ENCODE results near the gene ZNF200. TPM values are rescaled to one million over a fixed set of nuclear protein-coding genes. Genes with fewer than 3 reads are reported as not detected.

ZNF200 gene
- polyA plus RNA-seq, 1 donor (not counting 4 experiments of a cell fraction or from before 2014, with no cell fraction given): 4.3 TPM

- Histone ChIP-seq H3K4me3 (ENCODE audit: control insufficient read depth in 2 of 3, extremely low read depth in 1 of 3, insufficient read depth in 2 of 3, low read depth in 1 of 3, low read length in 3 of 3) (no peak overlapping the region), H2AFZ (ENCODE audit: control insufficient read depth, low read length) (no peak overlapping the region), H3K4me2 (ENCODE audit: control insufficient read depth, extremely low read depth, insufficient read depth, low read depth, low read length) (no peak overlapping the region), H3K79me2 (ENCODE audit: control insufficient read depth, insufficient read depth, low read length) (no peaks in the 10 kb centered on the region), H3K9me3 (ENCODE audit: control insufficient read depth, low read depth, low read length) (no peaks in the 10 kb centered on the region), H3K9ac (ENCODE audit: control insufficient read depth, extremely low read depth, insufficient read depth, low read length) (no peak overlapping the region), H3K9me1 (ENCODE audit: control insufficient read depth, extremely low read depth, insufficient read depth, low read length) (no peaks in the 10 kb centered on the region), H4K20me1 (ENCODE audit: control insufficient read depth, extremely low read depth, insufficient read depth, low read length) (no peaks in the 10 kb centered on the region), H3K36me3 (ENCODE audit: control insufficient read depth in 2 of 2, extremely low read depth in 1 of 2, insufficient read depth in 2 of 2, low read length in 2 of 2) (no peaks in the 10 kb centered on the region), H3K27ac (ENCODE audit: control insufficient read depth, insufficient read depth, low read length) (no peak overlapping the region), H3K4me1 (ENCODE audit: control insufficient read depth, extremely low read depth, insufficient read depth, low read length) (no peaks in the 10 kb centered on the region), H3K27me3 (ENCODE audit: control insufficient read depth, extremely low read depth, insufficient read depth, low read length) (no peaks in the 10 kb centered on the region)
- DNase-seq (ENCODE audit: low read depth, low spot score) (no peak), FAIRE-seq (no peak)
- dilution Hi-C loops (cut with MboI; ENCODE audit: extremely low pct_ligation_motif_present, low sequenced_read_pairs): no loop called here
- no peak for TF ChIP-seq EZH2 (IDR thresholded peaks at IDR 0.05; ENCODE audit: low read length)
- TF ChIP-seq CTCF (optimal IDR thresholded peaks at IDR 0.05 in 1 of 3, IDR thresholded peaks at IDR 0.05 in 1 of 3, conservative IDR thresholded peaks at IDR 0.05 in 1 of 3; ENCODE audit: extremely low read depth in 1 of 3, insufficient read depth in 2 of 3, low read length in 3 of 3): no peak
Measured at GRCh38 chr16:3241761-3242160, 6.8 kb upstream of the ZNF200 start.

DNA sequence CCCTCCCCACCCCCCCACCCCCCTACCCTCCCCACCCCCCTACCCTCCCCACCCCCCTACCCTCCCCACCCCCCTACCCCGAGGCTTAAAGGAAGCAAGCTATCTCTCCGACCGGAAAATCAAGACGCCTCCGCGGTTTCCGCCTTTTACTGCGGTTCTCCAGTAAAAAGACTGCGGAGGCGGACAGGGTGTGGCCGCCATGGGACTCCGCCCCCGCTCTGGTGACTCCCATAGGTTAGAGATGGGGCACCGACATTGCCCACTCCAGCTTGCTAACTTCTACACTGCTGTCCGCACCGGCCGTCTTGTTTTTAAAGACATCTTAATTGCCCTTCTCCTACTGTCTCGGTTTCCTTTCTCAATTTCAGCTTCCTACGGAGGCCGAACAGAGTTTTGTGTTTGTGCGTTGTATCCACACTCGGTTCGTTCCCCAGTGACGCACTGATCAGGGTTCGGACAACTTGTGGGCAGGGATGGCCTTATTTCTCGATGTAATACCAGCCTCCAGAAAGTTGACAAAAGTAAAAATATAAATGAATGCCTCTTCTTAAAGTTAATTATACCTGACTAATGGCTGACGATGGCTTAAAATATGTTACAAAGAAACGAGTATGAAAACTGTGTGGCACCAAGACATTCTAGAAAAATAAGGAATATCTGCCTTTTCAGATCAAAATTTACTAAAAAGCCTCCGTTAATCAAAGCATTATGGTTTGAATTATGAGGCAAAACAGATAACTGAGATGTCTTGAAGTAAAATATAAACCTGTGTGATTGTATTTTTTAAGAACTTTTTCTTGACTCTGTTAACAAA is 1.1 kb upstream of the ZNF200 start:
- Histone ChIP-seq H3K36me3 (ENCODE audit: control insufficient read depth in 2 of 2, extremely low read depth in 1 of 2, insufficient read depth in 2 of 2, low read length in 2 of 2) (peaks cover 4 to 6% of the 10 kb centered on the region in 2 experiments), H3K4me1 (ENCODE audit: control insufficient read depth, extremely low read depth, insufficient read depth, low read length) (peaks cover 4% of the 10 kb centered on the region), H3K27ac (ENCODE audit: control insufficient read depth, insufficient read depth, low read length) (no peak overlapping the region), H3K9ac (ENCODE audit: control insufficient read depth, extremely low read depth, insufficient read depth, low read length) (no peak overlapping the region), H3K79me2 (ENCODE audit: control insufficient read depth, insufficient read depth, low read length) (peaks cover 15% of the 10 kb centered on the region), H3K27me3 (ENCODE audit: control insufficient read depth, extremely low read depth, insufficient read depth, low read length) (no peaks in the 10 kb centered on the region), H3K9me1 (ENCODE audit: control insufficient read depth, extremely low read depth, insufficient read depth, low read length) (no peaks in the 10 kb centered on the region), H3K4me3 (ENCODE audit: control insufficient read depth in 2 of 3, extremely low read depth in 1 of 3, insufficient read depth in 2 of 3, low read depth in 1 of 3, low read length in 3 of 3) (no peak overlapping the region), H3K9me3 (ENCODE audit: control insufficient read depth, low read depth, low read length) (no peaks in the 10 kb centered on the region), H2AFZ (ENCODE audit: control insufficient read depth, low read length) (no peak overlapping the region), H4K20me1 (ENCODE audit: control insufficient read depth, extremely low read depth, insufficient read depth, low read length) (no peaks in the 10 kb centered on the region), H3K4me2 (ENCODE audit: control insufficient read depth, extremely low read depth, insufficient read depth, low read depth, low read length) (no peak overlapping the region)
- TF ChIP-seq EZH2 (IDR thresholded peaks at IDR 0.05; ENCODE audit: low read length) (no peak), CTCF (optimal IDR thresholded peaks at IDR 0.05 in 1 of 3, IDR thresholded peaks at IDR 0.05 in 1 of 3, conservative IDR thresholded peaks at IDR 0.05 in 1 of 3; ENCODE audit: extremely low read depth in 1 of 3, insufficient read depth in 2 of 3, low read length in 3 of 3) (no peak)
- FAIRE-seq (no peak), DNase-seq (ENCODE audit: low read depth, low spot score) (no peak)
- dilution Hi-C loops (cut with MboI; ENCODE audit: extremely low pct_ligation_motif_present, low sequenced_read_pairs): no loop called here
